Activated T-cell treated with anti-CD3 and anti-CD28 coated beads, Interleukin-2, amount 50 U/mL, for 24 hours (primary cell): Measurements from ENCODE around the gene PMP22.

Source experiments
- DNase-seq: peaks from one replicate; pipeline ENCODE4 v3.0.0-alpha.2; 2020
- H3K27ac Mint-ChIP-seq: 2 replicates; pipeline ENCODE4 v1.8.0; 2020; ENCODE audit warnings: mild to moderate bottlenecking, mixed read lengths
- H3K27me3 Mint-ChIP-seq: 2 replicates; pipeline ENCODE4 v1.8.0; 2020; ENCODE audit warnings: mixed read lengths
- H3K36me3 Mint-ChIP-seq: 2 replicates; pipeline ENCODE4 v1.8.0; 2020; ENCODE audit warnings: low read depth, mixed read lengths
- H3K4me1 Mint-ChIP-seq: 2 replicates; pipeline ENCODE4 v1.8.0; 2020; ENCODE audit warnings: low read depth, mixed read lengths
- H3K4me3 Mint-ChIP-seq: 2 replicates; pipeline ENCODE4 v1.8.0; 2020; ENCODE audit warnings: mild to moderate bottlenecking, moderate library complexity, mixed read lengths
- H3K9me3 Mint-ChIP-seq: 2 replicates; pipeline ENCODE4 v1.8.0; 2020; ENCODE audit warnings: mixed read lengths

Gene PMP22

DNA sequence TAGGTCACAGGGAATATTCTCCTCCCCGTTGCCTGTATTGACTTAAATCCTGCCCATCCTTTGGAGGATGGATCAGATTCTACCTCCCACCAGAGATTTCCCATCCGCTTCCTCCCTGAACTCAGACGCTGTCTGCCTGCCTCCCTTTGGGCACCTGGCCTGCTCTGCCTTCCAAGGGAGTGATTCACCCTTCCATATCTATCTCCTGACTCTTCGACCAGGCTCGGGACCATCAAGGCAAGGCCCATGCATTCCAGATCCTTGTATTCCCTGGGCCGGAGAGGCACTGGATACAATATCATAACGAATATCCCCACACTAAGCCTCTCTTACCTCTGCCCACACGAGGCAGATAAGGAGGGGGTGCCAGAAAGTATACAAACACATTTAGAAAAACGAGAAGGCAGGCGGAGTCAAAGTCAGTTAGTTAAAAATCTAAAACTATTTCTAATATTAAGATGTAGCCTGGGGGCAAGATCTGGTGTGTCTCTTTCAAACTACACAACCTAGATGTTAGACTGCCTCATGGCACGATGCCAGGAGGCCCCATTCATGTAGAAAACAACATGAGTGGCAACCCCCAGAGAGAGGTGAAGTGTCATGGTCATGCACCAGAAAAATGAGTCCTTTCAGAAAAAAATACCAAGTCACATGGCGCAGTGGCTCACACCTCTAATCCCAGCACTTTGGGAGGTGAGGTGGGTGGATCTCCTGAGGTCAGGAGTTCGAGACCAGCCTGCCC, 9.2 kb downstream of the PMP22 start:
- Mint-ChIP-seq H3K4me3 (no peak overlapping the region), H3K4me1 (peaks cover 22% of the 10 kb centered on the region), H3K27me3 (peaks cover 72% of the 10 kb centered on the region), H3K9me3 (no peaks in the 10 kb centered on the region), H3K27ac (no peak overlapping the region), H3K36me3 (no peaks in the 10 kb centered on the region)
- no peak for DNase-seq

- Mint-ChIP-seq H3K36me3 (no peaks in the 10 kb centered on the region), H3K27ac (no peak overlapping the region), H3K4me3 (no peak overlapping the region), H3K27me3 (peaks cover 28% of the 10 kb centered on the region), H3K4me1 (peaks cover 2% of the 10 kb centered on the region), H3K9me3 (no peaks in the 10 kb centered on the region)
- no peak for DNase-seq
Measured at GRCh38 chr17:15250135-15250860, 14.8 kb downstream of the PMP22 start.

DNA sequence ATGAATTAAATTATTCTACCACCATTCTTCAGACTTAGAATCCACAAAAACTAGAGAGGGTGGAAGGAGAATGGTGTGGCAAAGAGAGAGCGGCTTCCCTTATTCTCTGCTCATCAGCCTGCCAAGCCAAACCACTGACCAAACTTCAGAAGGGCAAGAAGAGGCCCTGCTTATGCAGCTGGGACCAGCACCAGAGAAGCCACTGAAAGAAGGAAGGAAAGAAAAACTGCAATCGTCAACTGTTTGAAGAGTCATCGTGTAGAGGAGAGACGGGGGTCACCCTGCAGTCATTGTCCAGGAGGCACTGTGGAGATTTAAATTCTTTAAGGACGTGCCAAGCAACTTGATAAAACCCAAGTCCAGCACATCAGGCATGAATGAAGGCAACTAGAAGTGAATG, 15.6 kb downstream of the PMP22 start:
- Mint-ChIP-seq H3K27me3 (peaks cover 27% of the 10 kb centered on the region), H3K4me1 (peaks cover 2% of the 10 kb centered on the region), H3K36me3 (no peaks in the 10 kb centered on the region), H3K27ac (no peak overlapping the region), H3K4me3 (no peak overlapping the region), H3K9me3 (no peaks in the 10 kb centered on the region)
- no peak for DNase-seq

- Mint-ChIP-seq H3K36me3 (no peaks in the 10 kb centered on the region), H3K27ac (no peak overlapping the region), H3K9me3 (no peaks in the 10 kb centered on the region), H3K27me3 (peaks cover 13% of the 10 kb centered on the region), H3K4me1 (peaks cover 2% of the 10 kb centered on the region), H3K4me3 (no peak overlapping the region)
- DNase-seq: no peak
Measured at GRCh38 chr17:15247891-15248529, 17.1 kb downstream of the PMP22 start.

DNA sequence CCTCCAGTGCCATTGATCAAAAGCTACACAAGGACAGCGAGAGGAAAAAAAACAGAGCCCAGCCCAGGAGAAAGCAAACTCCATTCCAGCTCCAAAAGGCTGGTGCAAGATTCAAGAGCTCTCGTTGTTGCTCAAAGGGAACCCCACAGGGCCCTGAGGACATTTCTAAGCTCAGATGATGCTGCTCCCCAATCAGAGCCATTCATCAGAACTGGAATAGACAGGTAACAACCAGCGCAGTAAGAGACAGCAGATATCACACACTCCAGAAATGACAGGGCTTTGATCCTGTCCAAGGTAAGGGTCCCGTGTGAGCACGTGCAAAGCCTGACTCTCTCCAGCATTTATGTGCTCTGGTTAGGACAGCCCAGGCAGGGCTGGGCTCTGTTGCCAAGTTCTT, 20.1 kb downstream of the PMP22 start:
- no peak for DNase-seq
- H3K9me3 Mint-ChIP-seq: no peaks in the 10 kb centered on the region
- H3K4me1 Mint-ChIP-seq: peaks cover 2% of the 10 kb centered on the region

DNA sequence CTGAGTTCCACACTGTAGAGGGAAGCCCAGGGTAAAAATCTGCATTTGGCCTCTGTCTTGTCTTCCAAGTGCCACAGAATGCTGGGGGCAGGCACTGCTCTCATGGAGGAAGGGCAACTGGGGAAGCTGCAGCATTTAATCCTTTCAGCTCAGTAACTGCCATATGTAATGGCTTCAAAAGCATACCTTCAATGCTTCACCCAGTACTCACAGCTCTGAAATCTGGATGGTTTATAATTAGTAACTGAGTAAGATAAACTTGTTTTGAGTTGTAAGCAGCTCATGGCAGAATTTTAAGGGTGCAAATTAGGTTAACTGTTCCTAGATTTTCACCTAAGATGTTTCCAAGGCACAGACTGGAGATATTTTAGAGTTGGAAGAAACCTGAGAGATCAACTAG, 24.5 kb downstream of the PMP22 start:
- no peaks in the 10 kb centered on the region for H3K9me3 Mint-ChIP-seq
- peaks cover 11% of the 10 kb centered on the region for H3K4me1 Mint-ChIP-seq
- H3K36me3 Mint-ChIP-seq: no peaks in the 10 kb centered on the region
- no peak overlapping the region for H3K4me3 Mint-ChIP-seq
- no peak for DNase-seq
- H3K27me3 Mint-ChIP-seq: peaks cover 40% of the 10 kb centered on the region
- no peak overlapping the region for H3K27ac Mint-ChIP-seq

More for the DNA sequence above, 20.1 kb downstream of the PMP22 start:
- H3K36me3 Mint-ChIP-seq: no peaks in the 10 kb centered on the region
- no peak overlapping the region for H3K4me3 Mint-ChIP-seq
- peaks cover 26% of the 10 kb centered on the region for H3K27me3 Mint-ChIP-seq
- H3K27ac Mint-ChIP-seq: no peak overlapping the region

DNA sequence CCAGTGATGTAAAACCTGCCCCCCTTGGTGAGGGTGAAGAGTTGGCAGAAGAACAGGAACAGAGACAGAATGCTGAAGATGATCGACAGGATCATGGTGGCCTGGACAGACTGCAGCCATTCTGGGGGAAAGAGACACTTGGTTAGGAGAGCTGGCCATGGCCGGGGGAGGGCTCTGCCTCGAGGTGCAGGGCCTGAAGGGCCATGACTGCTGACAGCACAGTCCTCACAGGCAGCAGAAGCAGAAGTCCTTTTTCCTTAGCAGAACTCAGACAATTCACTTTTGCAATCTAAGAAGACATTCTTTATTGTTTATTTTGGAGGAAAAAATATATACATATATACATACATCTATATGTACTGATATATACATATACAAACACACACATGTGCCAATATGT, 25.6 kb downstream of the PMP22 start:
- Mint-ChIP-seq H3K4me3 (no peak overlapping the region), H3K27me3 (peaks cover 40% of the 10 kb centered on the region)

DNA sequence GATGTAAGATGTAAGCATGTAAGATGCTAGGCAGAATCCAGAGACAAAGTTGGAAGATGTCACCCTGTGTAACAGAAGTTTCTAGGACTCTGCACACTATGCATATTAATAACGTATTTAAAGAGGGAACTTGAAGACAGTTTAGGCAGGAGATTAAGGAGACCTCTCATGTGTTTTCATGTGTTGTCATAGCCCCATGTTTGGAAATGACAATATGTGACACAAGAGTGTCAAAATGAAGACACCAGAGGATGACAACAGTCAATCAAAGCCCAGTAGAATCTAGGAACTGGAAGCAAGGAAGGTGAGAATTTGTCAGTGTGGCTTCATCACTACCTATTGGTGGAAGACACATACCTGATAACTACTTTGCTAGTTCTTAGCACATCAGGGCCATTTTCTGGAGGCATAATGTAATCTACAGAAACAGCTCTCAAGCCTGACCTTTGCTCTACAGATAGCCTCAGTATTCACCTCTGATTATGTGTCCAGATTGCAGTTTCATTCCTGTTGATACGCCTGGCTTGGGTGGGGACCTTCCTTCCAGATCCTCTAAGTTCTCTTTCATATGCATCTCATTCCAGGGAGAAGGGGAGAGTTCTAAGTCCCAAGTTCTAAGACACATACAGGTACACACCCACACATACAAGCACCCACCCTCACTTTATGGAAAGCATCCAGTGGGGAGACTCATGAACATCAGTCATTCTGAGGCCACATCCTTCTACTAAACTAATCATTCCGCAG, 26.3 kb downstream of the PMP22 start:
- H3K4me1 Mint-ChIP-seq: peaks cover 11% of the 10 kb centered on the region
- H3K27me3 Mint-ChIP-seq: peaks cover 40% of the 10 kb centered on the region
- no peak overlapping the region for H3K4me3 Mint-ChIP-seq
- H3K36me3 Mint-ChIP-seq: no peaks in the 10 kb centered on the region
- no peak for DNase-seq
- H3K27ac Mint-ChIP-seq: no peak overlapping the region
- H3K9me3 Mint-ChIP-seq: no peaks in the 10 kb centered on the region

More for the DNA sequence above, 25.6 kb downstream of the PMP22 start:
- Mint-ChIP-seq H3K9me3 (no peaks in the 10 kb centered on the region), H3K36me3 (no peaks in the 10 kb centered on the region), H3K27ac (no peak overlapping the region), H3K4me1 (peaks cover 11% of the 10 kb centered on the region)
- DNase-seq: no peak

- DNase-seq: no peak
- no peaks in the 10 kb centered on the region for H3K9me3 Mint-ChIP-seq
Measured at GRCh38 chr17:15238057-15238456, 27.1 kb downstream of the PMP22 start.

DNA sequence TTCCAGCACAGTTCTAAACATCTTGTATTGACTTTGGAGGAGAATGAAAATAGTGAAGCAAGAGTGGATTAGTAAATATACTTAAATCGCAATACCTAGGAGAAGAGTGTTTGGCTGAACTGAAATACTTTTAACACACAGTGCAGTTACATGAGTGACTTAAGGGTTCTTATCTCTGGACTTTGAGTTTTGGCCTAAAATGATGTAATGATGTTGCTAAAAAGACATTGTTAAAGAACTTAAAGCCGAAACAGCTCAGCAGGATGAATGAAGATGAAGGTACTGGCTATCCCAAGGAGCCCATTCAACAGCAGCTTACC, 28.1 kb downstream of the PMP22 start:
- Mint-ChIP-seq H3K4me3 (no peak overlapping the region), H3K27me3 (peaks cover 36% of the 10 kb centered on the region), H3K27ac (no peak overlapping the region), H3K36me3 (no peaks in the 10 kb centered on the region), H3K9me3 (no peaks in the 10 kb centered on the region), H3K4me1 (peaks cover 11% of the 10 kb centered on the region)
- no peak for DNase-seq

More at GRCh38 chr17:15238057-15238456, 27.1 kb downstream of the PMP22 start:
- Mint-ChIP-seq H3K36me3 (no peaks in the 10 kb centered on the region), H3K4me3 (no peak overlapping the region), H3K27ac (no peak overlapping the region), H3K27me3 (peaks cover 40% of the 10 kb centered on the region), H3K4me1 (peaks cover 11% of the 10 kb centered on the region)

GRCh38 chr17:15236281-15237105, 28.6 kb downstream of the PMP22 start:
- Mint-ChIP-seq H3K27me3 (peaks cover 32% of the 10 kb centered on the region), H3K27ac (no peak overlapping the region), H3K36me3 (no peaks in the 10 kb centered on the region), H3K9me3 (no peaks in the 10 kb centered on the region), H3K4me3 (no peak overlapping the region), H3K4me1 (peaks cover 11% of the 10 kb centered on the region)
- no peak for DNase-seq

GRCh38 chr17:15233971-15234370, 31.2 kb downstream of the PMP22 start:
- Mint-ChIP-seq H3K4me1 (peaks cover 11% of the 10 kb centered on the region), H3K9me3 (no peaks in the 10 kb centered on the region), H3K36me3 (no peaks in the 10 kb centered on the region), H3K4me3 (no peak overlapping the region), H3K27ac (no peak overlapping the region), H3K27me3 (peaks cover 13% of the 10 kb centered on the region)
- no peak for DNase-seq

DNA sequence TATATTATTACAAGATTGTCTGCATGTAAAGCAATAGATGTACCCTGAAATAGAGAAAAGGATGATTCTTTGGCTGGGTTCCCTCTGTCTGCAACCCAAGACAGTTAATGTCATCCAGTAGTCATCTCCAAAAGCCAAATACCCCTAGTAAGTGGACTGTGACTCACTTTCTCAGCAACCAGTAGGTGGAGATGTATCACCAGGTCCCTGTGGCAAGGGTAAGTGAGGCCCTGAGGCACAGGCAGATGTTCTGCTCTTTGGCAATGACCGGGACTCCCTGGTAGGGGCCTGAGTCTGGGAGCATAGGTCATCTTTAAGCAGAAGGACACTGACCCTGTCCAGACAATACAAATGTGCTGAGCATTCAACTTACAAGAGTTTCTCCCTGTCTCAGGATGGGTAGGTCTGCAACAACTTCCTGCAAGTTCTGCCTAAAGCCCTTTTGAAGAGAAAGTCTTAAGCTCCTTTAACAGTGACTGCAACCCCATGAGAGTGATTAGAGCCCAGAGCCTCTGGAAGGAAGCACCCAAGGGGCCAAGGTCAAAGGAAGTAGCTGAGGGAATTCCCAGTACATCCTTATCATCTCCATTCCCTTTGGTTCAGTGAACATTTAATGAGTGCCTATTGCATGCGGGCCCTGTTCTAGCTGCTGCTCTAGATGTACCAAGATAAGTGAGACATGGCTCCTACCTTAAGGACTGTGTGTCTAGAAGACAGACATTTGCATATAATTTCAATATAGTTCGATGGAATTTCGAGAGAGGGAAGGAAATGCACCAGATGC, 31.9 kb downstream of the PMP22 start:
- DNase-seq: no peak
- no peaks in the 10 kb centered on the region for H3K9me3 Mint-ChIP-seq
- no peak overlapping the region for H3K27ac Mint-ChIP-seq

More for the DNA sequence above, 31.9 kb downstream of the PMP22 start:
- no peaks in the 10 kb centered on the region for H3K36me3 Mint-ChIP-seq
- H3K4me1 Mint-ChIP-seq: peaks cover 11% of the 10 kb centered on the region
- no peak overlapping the region for H3K4me3 Mint-ChIP-seq
- peaks cover 9% of the 10 kb centered on the region for H3K27me3 Mint-ChIP-seq
